Spleen (tissue), 11 donors: Measurements from ENCODE around the gene CHST4. TPM values are rescaled to one million over a fixed set of nuclear protein-coding genes. Genes with fewer than 3 reads are reported as not detected.

ENCODE experiments used
- DNase-seq: peaks from one replicate; pipeline ENCODE4 v3.0.0-alpha.2; 2020
- H3K27ac ChIP-seq, 8 donors: fragments of 200-600 bp; sonication (generic) in 7 of 8; 1 replicate in 4 of 8; 2 replicates in 4 of 8; pipeline versions ENCODE4 v1.5.0 to v1.8.0; 2016 to 2021; ENCODE audit warnings: inconsistent platforms in 4 of 8, mild to moderate bottlenecking in 4 of 8, moderate library complexity in 1 of 8
- H3K27me3 ChIP-seq, 7 donors: fragments of 200-600 bp; sonication (generic) in 6 of 7; replicated peaks in 1 of 7; 1 replicate in 4 of 7; 2 replicates in 3 of 7; pipeline versions ENCODE4 v1.5.0 to v1.8.0; 2016 to 2021; ENCODE audit warnings: inconsistent platforms in 3 of 7, mild to moderate bottlenecking in 1 of 7
- H3K36me3 ChIP-seq, 6 donors: fragments of 200-600 bp; sonication (generic) in 5 of 6; 1 replicate in 4 of 6; 2 replicates in 2 of 6; pipeline versions ENCODE4 v1.5.0 to v1.8.0; 2016 to 2021; ENCODE audit warnings: inconsistent platforms in 2 of 6
- H3K4me1 ChIP-seq, 6 donors: fragments of 200-600 bp; sonication (generic) in 5 of 6; 1 replicate in 3 of 6; 2 replicates in 3 of 6; pipeline versions ENCODE4 v1.5.0 to v1.8.0; 2016 to 2021; ENCODE audit warnings: inconsistent platforms in 3 of 6
- H3K4me3 ChIP-seq, 8 donors: fragments of 200-600 bp; sonication (generic) in 7 of 8; 1 replicate in 4 of 8; 2 replicates in 4 of 8; pipeline versions ENCODE4 v1.5.0 to v1.8.0; 2016 to 2021; ENCODE audit warnings: inconsistent platforms in 4 of 8, mild to moderate bottlenecking in 4 of 8, moderate library complexity in 2 of 8
- H3K9me3 ChIP-seq, 8 donors: fragments of 200-600 bp; sonication (generic) in 7 of 8; 1 replicate in 4 of 8; 2 replicates in 4 of 8; pipeline versions ENCODE4 v1.5.0 to v1.8.0; 2016 to 2021; ENCODE audit warnings: inconsistent platforms in 4 of 8
- POLR2A ChIP-seq, 3 donors: fragments of 450-650 bp; IDR thresholded peaks; one replicate each; pipeline ENCODE4 v1.5.1; 2017; ENCODE audit warnings: antibody characterized with exemption in 3 of 3, mild to moderate bottlenecking in 1 of 3
- POLR2AphosphoS5 ChIP-seq, 3 donors: sonication (generic); formaldehyde crosslinking; IDR thresholded peaks; one replicate each; pipeline ENCODE4 v1.5.1; 2017; ENCODE audit warnings: antibody characterized with exemption in 3 of 3
- WGBS, 5 donors: extraction: QIAGEN DNeasy Blood & Tissue Kit in 3 of 5; methylation state at CpG; one replicate each; pipeline versions ENCODE4 v1.1.5 to v1.1.7; 2013 to 2018; 5-methylcytosine and 5-hydroxymethylcytosine counted together
- intact Hi-C: fragments of 100-400 bp; cut with DNase I; formaldehyde crosslinking; loops from one replicate; pipeline ENCODE4 v1.15.0; 2023; ENCODE audit warnings: low total_unique reads
- polyA plus RNA-seq, 3 donors: library from polyadenylated mRNA; stranded (reverse); fragments of 200-250 nt; gene quantifications; one replicate each; pipeline ENCODE4 v1.2.1, GENCODE V29; 2013
- total RNA-seq, 7 donors: library from RNA; depleted of rRNA in 3 of 7; stranded (reverse); fragments of >200 nt in 3 of 7; fragmentation: NEBNext Ultra II Directional in 4 of 7; extraction: Animal tissue kit (Norgen Biotek cat#: 25700) in 4 of 7; gene quantifications; one replicate each; pipeline versions ENCODE4 v1.1.0 to v1.2.1, GENCODE V29; 2016 to 2021
- TF ChIP-seq, protein P1 (sequence below), 11 experiments: fragments of 200-600 bp in 7 of 11; fragments of 450-650 bp in 4 of 11; sonication (generic) in 4 of 11; IDR thresholded peaks in 8 of 11; conservative IDR thresholded peaks in 3 of 11; 1 replicate in 7 of 11; 2 replicates in 4 of 11; pipeline versions ENCODE4 v1.4.0 to v1.8.0; 2016 to 2021; ENCODE audit warnings: antibody characterized with exemption in 11 of 11, inconsistent platforms in 4 of 11, mild to moderate bottlenecking in 1 of 11
- donor health status: healthy with polysubstance abuse.
- donor health status: DM: no; HTN: no; CAD: no; lungs with moderate emphysema.
- donor health status: DM: no; HTN: no; CAD: no.
- donor health status: Bipolar disorder and iron deficiency.
- donor health status: healthy.
- donor health status: DM: no; HTN: no; CAD: no.
- donor health status: DM: yes; HTN: yes; CAD: no.

CHST4 gene
- total and polyA plus RNA-seq, 10 donors: 0.04 to 0.14 (median 0.10) TPM; not detected in 7

DNA sequence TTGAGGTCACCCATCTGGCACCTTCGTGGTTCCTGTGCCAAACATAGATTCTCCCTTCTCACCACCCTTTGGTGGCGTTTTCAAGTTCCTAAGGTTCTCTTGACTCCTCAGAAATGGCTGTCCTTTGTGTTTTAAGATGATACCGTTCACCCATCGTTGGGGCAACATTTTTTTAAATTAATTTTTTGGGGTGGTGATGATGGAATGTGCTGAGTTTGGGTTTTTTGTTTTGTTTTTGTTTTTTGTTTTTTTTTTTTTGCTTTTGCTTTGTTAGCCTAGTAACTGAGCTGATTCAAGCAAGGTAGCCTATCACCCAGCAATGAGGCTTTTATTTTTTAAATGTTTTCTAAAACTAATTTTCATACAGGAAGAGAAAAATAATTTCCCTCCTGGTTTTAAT, 2.6 kb downstream of the CHST4 start:
- intact Hi-C loops: no loop called here
- no peaks in the 10 kb centered on the region for H3K4me1 ChIP-seq
- H3K9me3 ChIP-seq: no peaks in the 10 kb centered on the region
- 65 to 88% (median 74%) methylated on average over 4 of the region's 4 CpGs for WGBS, 5 donors
- H3K4me3 ChIP-seq: no peak overlapping the region
- no peaks in the 10 kb centered on the region for H3K36me3 ChIP-seq
- DNase-seq: no peak
- peaks cover 0 to 39% (median 6%) of the 10 kb centered on the region in 7 donors for H3K27me3 ChIP-seq
- no peak overlapping the region for H3K27ac ChIP-seq
- TF ChIP-seq POLR2A (IDR thresholded peaks at IDR 0.05) (no peak), POLR2AphosphoS5 (IDR thresholded peaks at IDR 0.05) (no peak)
- TF ChIP-seq, protein P1, sequence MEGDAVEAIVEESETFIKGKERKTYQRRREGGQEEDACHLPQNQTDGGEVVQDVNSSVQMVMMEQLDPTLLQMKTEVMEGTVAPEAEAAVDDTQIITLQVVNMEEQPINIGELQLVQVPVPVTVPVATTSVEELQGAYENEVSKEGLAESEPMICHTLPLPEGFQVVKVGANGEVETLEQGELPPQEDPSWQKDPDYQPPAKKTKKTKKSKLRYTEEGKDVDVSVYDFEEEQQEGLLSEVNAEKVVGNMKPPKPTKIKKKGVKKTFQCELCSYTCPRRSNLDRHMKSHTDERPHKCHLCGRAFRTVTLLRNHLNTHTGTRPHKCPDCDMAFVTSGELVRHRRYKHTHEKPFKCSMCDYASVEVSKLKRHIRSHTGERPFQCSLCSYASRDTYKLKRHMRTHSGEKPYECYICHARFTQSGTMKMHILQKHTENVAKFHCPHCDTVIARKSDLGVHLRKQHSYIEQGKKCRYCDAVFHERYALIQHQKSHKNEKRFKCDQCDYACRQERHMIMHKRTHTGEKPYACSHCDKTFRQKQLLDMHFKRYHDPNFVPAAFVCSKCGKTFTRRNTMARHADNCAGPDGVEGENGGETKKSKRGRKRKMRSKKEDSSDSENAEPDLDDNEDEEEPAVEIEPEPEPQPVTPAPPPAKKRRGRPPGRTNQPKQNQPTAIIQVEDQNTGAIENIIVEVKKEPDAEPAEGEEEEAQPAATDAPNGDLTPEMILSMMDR (IDR thresholded peaks at IDR 0.05 in 8 of 11, conservative IDR thresholded peaks at IDR 0.05 in 3 of 11): no peak

DNA sequence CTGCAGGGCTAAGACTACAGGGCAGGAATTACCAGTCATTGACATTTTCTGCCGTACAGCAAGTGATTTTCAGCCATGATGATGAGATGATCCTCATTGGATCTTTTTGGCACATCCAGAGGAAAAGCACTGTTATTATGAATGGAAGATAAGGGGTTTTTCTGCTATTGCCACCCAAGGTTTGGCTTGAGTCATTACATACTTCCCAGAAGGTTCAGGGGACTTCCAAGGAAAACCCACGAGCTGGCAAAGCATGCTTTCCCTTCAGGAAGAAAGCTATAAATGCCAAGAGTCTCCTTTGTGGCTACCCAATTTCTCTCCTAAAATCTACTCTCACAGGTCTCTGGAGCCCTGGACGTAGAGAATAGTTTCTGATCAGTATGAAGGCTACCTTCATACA, 6.1 kb downstream of the CHST4 start:
- 61 to 82% (median 70%) methylated on average over 3 of the region's 3 CpGs for WGBS, 5 donors
- Histone ChIP-seq H3K36me3 (no peaks in the 10 kb centered on the region), H3K27me3 (peaks cover 0 to 14% (median 0%) of the 10 kb centered on the region in 7 donors), H3K9me3 (no peaks in the 10 kb centered on the region), H3K4me3 (no peak overlapping the region), H3K27ac (no peak overlapping the region), H3K4me1 (no peaks in the 10 kb centered on the region)
- intact Hi-C loops: no loop called here
- TF ChIP-seq POLR2A (IDR thresholded peaks at IDR 0.05): no peak
- no peak for DNase-seq

DNA sequence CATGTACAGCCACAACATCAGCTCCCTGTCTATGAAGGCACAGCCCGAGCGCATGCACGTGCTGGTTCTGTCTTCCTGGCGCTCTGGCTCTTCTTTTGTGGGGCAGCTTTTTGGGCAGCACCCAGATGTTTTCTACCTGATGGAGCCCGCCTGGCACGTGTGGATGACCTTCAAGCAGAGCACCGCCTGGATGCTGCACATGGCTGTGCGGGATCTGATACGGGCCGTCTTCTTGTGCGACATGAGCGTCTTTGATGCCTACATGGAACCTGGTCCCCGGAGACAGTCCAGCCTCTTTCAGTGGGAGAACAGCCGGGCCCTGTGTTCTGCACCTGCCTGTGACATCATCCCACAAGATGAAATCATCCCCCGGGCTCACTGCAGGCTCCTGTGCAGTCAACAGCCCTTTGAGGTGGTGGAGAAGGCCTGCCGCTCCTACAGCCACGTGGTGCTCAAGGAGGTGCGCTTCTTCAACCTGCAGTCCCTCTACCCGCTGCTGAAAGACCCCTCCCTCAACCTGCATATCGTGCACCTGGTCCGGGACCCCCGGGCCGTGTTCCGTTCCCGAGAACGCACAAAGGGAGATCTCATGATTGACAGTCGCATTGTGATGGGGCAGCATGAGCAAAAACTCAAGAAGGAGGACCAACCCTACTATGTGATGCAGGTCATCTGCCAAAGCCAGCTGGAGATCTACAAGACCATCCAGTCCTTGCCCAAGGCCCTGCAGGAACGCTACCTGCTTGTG, 10.7 kb downstream of the CHST4 start:
- Histone ChIP-seq H3K4me1 (peaks cover 0 to 8% (median 2%) of the 10 kb centered on the region in 6 donors), H3K9me3 (no peaks in the 10 kb centered on the region), H3K4me3 (no peak overlapping the region), H3K27ac (no peak overlapping the region), H3K27me3 (no peaks in the 10 kb centered on the region), H3K36me3 (no peaks in the 10 kb centered on the region)
- TF ChIP-seq POLR2A (IDR thresholded peaks at IDR 0.05): no peak
- TF ChIP-seq, protein P1 (IDR thresholded peaks at IDR 0.05 in 8 of 11, conservative IDR thresholded peaks at IDR 0.05 in 3 of 11): no peak
- no peak for TF ChIP-seq POLR2AphosphoS5 (IDR thresholded peaks at IDR 0.05)
- no peak for DNase-seq
- WGBS, 5 donors: 87 to 96% (median 92%) methylated on average over 19 to 28 of the region's 28 CpGs
- intact Hi-C loops: no loop called here

DNA sequence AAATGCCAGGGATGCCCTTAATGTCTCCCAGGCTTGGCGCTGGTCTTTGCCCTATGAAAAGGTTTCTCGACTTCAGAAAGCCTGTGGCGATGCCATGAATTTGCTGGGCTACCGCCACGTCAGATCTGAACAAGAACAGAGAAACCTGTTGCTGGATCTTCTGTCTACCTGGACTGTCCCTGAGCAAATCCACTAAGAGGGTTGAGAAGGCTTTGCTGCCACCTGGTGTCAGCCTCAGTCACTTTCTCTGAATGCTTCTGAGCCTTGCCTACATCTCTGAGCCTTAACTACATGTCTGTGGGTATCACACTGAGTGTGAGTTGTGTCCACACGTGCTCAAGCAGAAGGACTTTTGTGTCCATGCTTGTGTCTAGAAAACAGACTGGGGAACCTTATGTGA, 11.4 kb downstream of the CHST4 start:
- no peaks in the 10 kb centered on the region for H3K36me3 ChIP-seq
- H3K27me3 ChIP-seq: peaks cover 0 to 7% (median 0%) of the 10 kb centered on the region in 7 donors
- H3K27ac ChIP-seq: no peak overlapping the region
- H3K9me3 ChIP-seq: no peaks in the 10 kb centered on the region
- TF ChIP-seq, protein P1 (IDR thresholded peaks at IDR 0.05 in 8 of 11, conservative IDR thresholded peaks at IDR 0.05 in 3 of 11): peak in 10 of 11 experiments; percentile 21 to 68 (median 40)
- TF ChIP-seq POLR2AphosphoS5 (IDR thresholded peaks at IDR 0.05): no peak
- WGBS, 5 donors: 41 to 71% (median 66%) methylated on average over 4 to 6 of the region's 6 CpGs
- no peak for DNase-seq
- H3K4me1 ChIP-seq: peaks cover 0 to 8% (median 2%) of the 10 kb centered on the region in 6 donors
- no peak overlapping the region for H3K4me3 ChIP-seq
- intact Hi-C loops: no loop called here
